LNCAP (cell line): ENCODE data around the gene MIX23.

Experiments used
- TF ChIP-seq, protein P1 (sequence below): fragments of 450-650 bp; IDR thresholded peaks from 2 replicates; pipeline ENCODE4 v1.5.1; 2017; ENCODE audit warnings: mild to moderate bottlenecking

MIX23 gene

DNA sequence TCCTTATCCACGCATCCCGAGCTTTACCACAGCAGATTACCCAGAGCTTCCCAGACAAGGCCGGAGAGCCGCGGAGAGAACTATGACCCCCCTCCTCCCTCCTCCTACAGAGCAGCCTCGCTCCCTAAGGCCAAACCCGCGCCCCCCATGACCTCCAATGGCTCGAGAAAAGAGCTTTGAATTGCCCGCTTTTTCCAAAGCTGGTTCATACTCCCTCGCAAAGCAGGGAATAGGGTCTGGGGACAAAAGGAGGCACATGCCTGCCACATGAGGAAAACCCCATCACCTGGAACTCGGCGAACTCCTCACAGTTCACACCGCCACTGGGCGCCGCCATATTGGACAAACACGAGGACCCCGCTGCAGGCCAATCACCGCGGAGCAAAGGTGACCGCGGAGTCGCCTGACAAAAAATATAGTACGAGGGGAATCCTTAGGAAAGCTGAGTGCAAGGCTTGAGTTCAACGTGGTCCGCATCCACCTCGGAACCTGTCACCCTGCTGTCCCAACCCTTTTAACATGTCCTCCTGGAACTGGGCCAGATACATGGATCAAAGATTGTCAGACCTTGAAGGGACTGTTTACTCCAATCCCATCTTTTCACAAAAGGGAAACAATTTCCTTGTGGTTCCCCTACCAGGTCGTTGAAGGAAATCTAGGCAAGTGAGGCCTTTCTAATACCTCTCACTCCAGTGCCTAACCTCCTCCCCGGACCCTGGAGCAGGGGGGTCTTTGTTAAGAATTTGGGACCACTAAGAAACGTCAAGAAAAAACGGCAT is at the start of gene MIX23:
Gene MIX23 (minus strand): TSS at position 344 of the 779 bp plus-strand sequence. CDS start 7 bp downstream, at position 337.
- TF ChIP-seq, protein P1, sequence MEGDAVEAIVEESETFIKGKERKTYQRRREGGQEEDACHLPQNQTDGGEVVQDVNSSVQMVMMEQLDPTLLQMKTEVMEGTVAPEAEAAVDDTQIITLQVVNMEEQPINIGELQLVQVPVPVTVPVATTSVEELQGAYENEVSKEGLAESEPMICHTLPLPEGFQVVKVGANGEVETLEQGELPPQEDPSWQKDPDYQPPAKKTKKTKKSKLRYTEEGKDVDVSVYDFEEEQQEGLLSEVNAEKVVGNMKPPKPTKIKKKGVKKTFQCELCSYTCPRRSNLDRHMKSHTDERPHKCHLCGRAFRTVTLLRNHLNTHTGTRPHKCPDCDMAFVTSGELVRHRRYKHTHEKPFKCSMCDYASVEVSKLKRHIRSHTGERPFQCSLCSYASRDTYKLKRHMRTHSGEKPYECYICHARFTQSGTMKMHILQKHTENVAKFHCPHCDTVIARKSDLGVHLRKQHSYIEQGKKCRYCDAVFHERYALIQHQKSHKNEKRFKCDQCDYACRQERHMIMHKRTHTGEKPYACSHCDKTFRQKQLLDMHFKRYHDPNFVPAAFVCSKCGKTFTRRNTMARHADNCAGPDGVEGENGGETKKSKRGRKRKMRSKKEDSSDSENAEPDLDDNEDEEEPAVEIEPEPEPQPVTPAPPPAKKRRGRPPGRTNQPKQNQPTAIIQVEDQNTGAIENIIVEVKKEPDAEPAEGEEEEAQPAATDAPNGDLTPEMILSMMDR, result no peak

DNA sequence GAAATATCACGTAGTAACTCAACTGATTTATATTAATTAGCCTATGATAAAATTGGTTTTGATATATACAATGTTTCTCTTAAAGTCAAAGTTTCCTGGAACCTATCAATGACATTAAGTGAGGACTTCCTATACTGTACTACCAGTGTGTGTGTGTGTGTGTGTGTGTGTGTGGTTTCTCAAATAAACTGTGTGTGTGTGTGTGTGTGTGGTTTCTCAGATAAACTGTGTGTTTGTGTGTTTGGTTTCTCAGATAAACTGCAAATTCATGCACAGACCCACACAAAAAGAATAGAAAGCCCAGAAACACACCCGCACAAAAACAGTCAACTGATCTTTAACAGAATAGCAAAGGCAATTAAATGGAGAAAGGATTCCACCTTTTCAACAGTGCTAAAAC is 47.3 kb upstream of the MIX23 start:
- TF ChIP-seq, protein P1, result no peak

DNA sequence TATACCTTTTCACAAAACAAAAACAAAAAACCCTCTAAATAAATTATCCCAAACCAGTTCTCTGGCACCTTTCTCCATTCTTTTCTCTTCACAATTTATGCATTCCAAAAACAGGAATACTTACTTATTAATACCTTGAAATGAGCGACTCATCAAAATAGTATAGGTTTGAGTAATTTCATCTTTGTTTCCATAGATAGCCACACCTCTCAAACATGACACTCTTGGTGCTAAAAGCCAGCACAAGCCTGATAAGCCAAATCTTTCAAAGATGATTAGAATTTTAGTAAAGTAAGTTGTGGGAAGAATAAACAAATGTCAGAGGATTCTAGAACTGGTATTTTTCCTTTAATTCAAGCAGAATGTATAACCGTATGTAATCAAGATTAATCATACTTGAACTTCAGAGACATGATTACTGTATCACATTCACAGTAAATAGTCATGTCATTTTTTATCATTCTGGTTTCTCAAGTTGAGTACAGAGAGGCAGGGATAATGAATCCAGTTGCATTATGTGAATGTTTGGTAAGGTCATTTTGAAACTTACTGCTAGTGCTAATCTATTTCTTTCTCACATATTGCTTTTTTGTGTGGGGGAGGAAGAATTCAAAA is 44.9 kb upstream of the MIX23 start:
- TF ChIP-seq, protein P1, result no peak

DNA sequence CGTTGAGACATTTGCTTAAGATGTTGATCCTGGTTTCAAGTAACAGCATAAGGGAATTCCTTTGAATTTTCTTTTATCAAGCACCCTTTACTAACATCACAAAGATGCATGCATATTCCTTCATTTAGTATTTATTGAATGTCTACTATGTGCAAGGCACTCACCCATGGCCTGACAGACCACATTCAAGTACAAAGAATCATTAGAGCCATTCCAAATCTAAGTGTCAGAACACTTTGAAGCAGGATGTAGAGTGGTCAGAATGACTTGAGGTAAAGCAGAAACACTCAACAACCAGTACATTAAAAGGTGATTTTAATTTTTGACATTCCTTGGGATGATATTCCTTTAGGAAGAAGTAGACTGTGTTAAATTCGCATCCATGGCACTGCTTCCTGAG is 38.8 kb upstream of the MIX23 start:
- TF ChIP-seq, protein P1, result no peak

DNA sequence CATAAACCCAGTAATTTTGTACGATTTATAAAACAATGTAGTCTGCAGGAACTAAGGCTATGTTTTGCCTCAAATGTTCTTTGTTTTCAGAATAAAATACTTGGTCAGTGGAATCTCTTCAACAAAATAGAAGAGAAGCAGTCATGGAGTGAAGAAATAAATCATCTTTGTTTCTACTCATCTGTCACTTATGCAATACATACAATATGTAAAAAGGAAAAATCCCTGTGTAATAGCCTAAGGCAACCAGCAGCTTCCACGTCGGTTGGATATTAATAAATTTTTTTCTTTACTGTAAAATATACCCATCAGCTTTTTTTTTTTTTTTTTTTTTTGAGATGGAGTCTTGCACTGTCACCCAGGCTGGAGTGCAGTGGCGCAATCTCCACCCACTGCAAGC is 38.1 kb upstream of the MIX23 start:
- TF ChIP-seq, protein P1, result no peak

DNA sequence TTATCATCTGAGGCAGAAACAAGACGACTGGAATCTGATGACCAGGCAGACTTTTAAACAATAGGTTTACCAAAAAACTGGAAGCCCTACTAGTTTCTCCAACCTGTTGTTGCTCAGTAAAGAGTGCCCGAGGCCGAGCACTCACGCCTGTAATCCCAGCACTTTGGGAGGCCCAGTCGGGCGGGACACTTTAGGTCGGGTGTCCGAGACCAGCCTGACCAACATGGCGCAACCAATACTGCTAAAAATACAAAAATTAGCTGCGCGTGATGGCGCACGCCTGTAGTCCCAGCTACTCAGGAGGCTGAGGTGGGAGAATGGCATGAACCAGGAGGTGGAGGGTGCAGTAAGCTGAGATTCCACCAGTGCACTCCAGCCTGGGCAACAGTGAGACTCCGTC is 33.9 kb upstream of the MIX23 start:
- TF ChIP-seq, protein P1, result no peak

DNA sequence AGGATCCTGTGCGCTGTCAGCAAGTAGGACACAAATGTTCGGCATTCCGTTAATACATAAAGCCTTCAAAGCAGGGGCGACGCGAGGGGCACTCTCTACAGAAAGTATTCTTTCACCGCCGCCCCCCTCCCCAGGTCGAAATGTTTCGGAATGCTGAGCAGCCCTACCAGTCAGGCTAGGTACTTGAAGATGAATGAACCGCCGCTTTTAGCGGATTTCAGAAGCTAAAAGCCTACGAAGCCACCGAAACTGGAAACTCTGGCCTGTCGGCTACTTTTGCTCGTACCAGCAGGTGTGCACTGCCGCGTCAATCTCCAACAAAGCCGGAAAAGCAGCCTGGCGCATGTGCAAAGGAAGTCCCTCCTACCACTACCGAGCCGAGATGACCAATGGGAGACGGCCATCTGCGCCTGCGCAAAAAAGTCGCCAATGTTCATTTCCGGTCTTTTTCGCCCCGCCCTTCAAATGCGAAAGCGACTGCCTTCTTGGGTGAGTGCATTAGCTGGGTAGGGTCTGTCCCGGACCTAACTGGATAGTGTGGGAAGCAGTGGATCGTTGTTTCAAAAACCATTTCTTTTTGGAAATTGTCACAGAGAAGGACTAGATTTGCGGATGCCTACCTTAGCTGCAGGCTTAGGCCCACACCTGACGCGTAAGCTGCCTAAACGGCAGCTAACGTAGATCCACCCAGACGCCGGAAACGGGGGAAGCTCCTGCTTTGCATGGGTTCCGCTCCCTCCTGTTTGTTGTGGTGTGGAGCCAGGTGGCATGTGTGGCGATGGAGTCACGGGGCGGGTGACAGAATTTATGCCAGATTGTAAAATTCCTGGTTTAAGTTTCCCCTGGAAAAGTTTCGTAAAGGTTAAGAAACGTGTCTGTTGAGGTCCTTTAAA is 33.0 kb upstream of the MIX23 start, which contains the start of gene WDR5B:
Gene WDR5B (minus strand): TSS at position 301 of the 893 bp plus-strand sequence. CDS start 534 bp downstream, outside the sequence.
- TF ChIP-seq, protein P1, result no peak
